Fibroblast of skin of scalp (primary cell): Measurements from ENCODE around the gene MYOCOS. TPM values are rescaled to one million over a fixed set of nuclear protein-coding genes. Genes with fewer than 3 reads are reported as not detected.
A peak's percentile ranks its signal among the peaks of the same experiment; 100 is the strongest.
"Not testable (repeated sequence)": the region's sequence is repeated elsewhere in the genome, so short reads cannot be mapped to it uniquely, and the experiment has no call there.

Experiments used
- DNase-seq: peaks from one replicate; pipeline ENCODE4 v3.0.0-alpha.2; 2013
- polyA plus RNA-seq, 2 experiments: library from polyadenylated mRNA; unstranded; fragments of 120-200 nt; gene quantifications; one replicate each; pipeline ENCODE4 v1.2.1, GENCODE V29; 2013; ENCODE audit not compliant: insufficient read length in 2 of 2

Gene MYOCOS
- polyA plus RNA-seq (2013, experiment 1 of 2; ENCODE audit: insufficient read length): not detected
- polyA plus RNA-seq (2013, experiment 2 of 2; ENCODE audit: insufficient read length): not detected

- no peak for DNase-seq
These were observed at the start of gene MYOCOS for GRCh38 chr1:171622152-171622462. Gene MYOCOS (plus strand): TSS chr1:171622243. CDS start chr1:171623884, 1,641 bp downstream.

- DNase-seq: no peak
These were observed 45.9 kb upstream of the MYOCOS start for GRCh38 chr1:171576144-171576543.

- no peak for DNase-seq
These were observed 40.8 kb upstream of the MYOCOS start for GRCh38 chr1:171581226-171581625.

- DNase-seq: no peak
These were observed 40.3 kb upstream of the MYOCOS start for GRCh38 chr1:171581766-171582165.

GRCh38 chr1:171582589-171582988, 39.5 kb upstream of the MYOCOS start:
- DNase-seq: no peak

GRCh38 chr1:171583591-171584201, 38.3 kb upstream of the MYOCOS start:
- no peak for DNase-seq

GRCh38 chr1:171585715-171586114, 36.3 kb upstream of the MYOCOS start:
- no peak for DNase-seq

- DNase-seq: no peak
These were observed 33.8 kb upstream of the MYOCOS start for GRCh38 chr1:171588230-171588629.

- DNase-seq: peak; percentile 40
These were observed 32.0 kb upstream of the MYOCOS start for GRCh38 chr1:171590022-171590421.

GRCh38 chr1:171595324-171595723, 26.7 kb upstream of the MYOCOS start:
- no peak for DNase-seq

GRCh38 chr1:171596119-171596518, 25.9 kb upstream of the MYOCOS start:
- DNase-seq: no peak

- no peak for DNase-seq
These were observed 25.3 kb upstream of the MYOCOS start for GRCh38 chr1:171596705-171597104.

- no peak for DNase-seq
These were observed 24.8 kb upstream of the MYOCOS start for GRCh38 chr1:171597203-171597602.

- not testable (repeated sequence) for DNase-seq
These were observed 21.7 kb upstream of the MYOCOS start for GRCh38 chr1:171600310-171600709.

GRCh38 chr1:171600862-171601261, 21.2 kb upstream of the MYOCOS start:
- DNase-seq: no peak

GRCh38 chr1:171603042-171603441, 19.0 kb upstream of the MYOCOS start:
- DNase-seq: not testable (repeated sequence)

- no peak for DNase-seq
These were observed 15.6 kb upstream of the MYOCOS start for GRCh38 chr1:171606402-171606941.

- no peak for DNase-seq
These were observed 11.7 kb upstream of the MYOCOS start for GRCh38 chr1:171610385-171610784.

- no peak for DNase-seq
These were observed 10.7 kb upstream of the MYOCOS start for GRCh38 chr1:171611306-171611705.

- DNase-seq: no peak
These were observed 8.8 kb upstream of the MYOCOS start for GRCh38 chr1:171613282-171613681.

GRCh38 chr1:171615122-171615906, 6.7 kb upstream of the MYOCOS start:
- DNase-seq: not testable (repeated sequence)

GRCh38 chr1:171616586-171616985, 5.5 kb upstream of the MYOCOS start:
- DNase-seq: no peak

- DNase-seq: no peak
These were observed 1.7 kb downstream of the MYOCOS start for GRCh38 chr1:171623651-171624331.
